T1000 (cell line): Measurements from ENCODE around the gene FAM50A.
A peak's percentile ranks its signal among the peaks of the same experiment; 100 is the strongest.

Experiments
- DNase-seq: peaks from one replicate; lab custom pipeline; 2025; ENCODE audit warnings: mixed read lengths; lab: John Stamatoyannopoulos, UW

The FAM50A gene

GRCh38 chrX:154413142-154413541, 30.8 kb upstream of the FAM50A start:
- DNase-seq: no peak

GRCh38 chrX:154417157-154417556, 26.8 kb upstream of the FAM50A start:
- no peak for DNase-seq

GRCh38 chrX:154419189-154419588, 24.8 kb upstream of the FAM50A start:
- DNase-seq: no peak

- no peak for DNase-seq
Measured at GRCh38 chrX:154419688-154420401, 24.1 kb upstream of the FAM50A start.

GRCh38 chrX:154420402-154420756, 23.6 kb upstream of the FAM50A start:
- no peak for DNase-seq

- no peak for DNase-seq
Measured at GRCh38 chrX:154426916-154427770, 16.8 kb upstream of the FAM50A start.

- DNase-seq: peak; percentile 71
Measured at GRCh38 chrX:154428176-154429171, 15.5 kb upstream of the FAM50A start, which contains the start of gene ATP6AP1. Gene ATP6AP1, plus strand, starts transcription at chrX:154428677. Its CDS starts 16 bp downstream, at chrX:154428693.

GRCh38 chrX:154429711-154430110, 14.2 kb upstream of the FAM50A start:
- DNase-seq: no peak

- DNase-seq: no peak
Measured at GRCh38 chrX:154430479-154430878, 13.5 kb upstream of the FAM50A start.

GRCh38 chrX:154430916-154431315, 13.0 kb upstream of the FAM50A start:
- no peak for DNase-seq

- no peak for DNase-seq
Measured at GRCh38 chrX:154431341-154431740, 12.6 kb upstream of the FAM50A start.

GRCh38 chrX:154432210-154432609, 11.7 kb upstream of the FAM50A start:
- DNase-seq: no peak

- no peak for DNase-seq
Measured at GRCh38 chrX:154433605-154434004, 10.3 kb upstream of the FAM50A start.

GRCh38 chrX:154434394-154435168, 9.4 kb upstream of the FAM50A start:
- no peak for DNase-seq

GRCh38 chrX:154435171-154435733, 8.7 kb upstream of the FAM50A start:
- no peak for DNase-seq

- DNase-seq: no peak
Measured at GRCh38 chrX:154436374-154436982, 7.5 kb upstream of the FAM50A start.

GRCh38 chrX:154436983-154437752, 6.8 kb upstream of the FAM50A start, which contains the start of gene GDI1:
Gene GDI1, plus strand, starts transcription at chrX:154437154. Its CDS starts 101 bp downstream, at chrX:154437255.
- DNase-seq: peak; percentile 14

GRCh38 chrX:154437971-154438893, 5.7 kb upstream of the FAM50A start:
- no peak for DNase-seq
